Mesothelial cell of epicardium (in vitro differentiated cells): ENCODE results near the gene CNTNAP1. TPM values are rescaled to one million over a fixed set of nuclear protein-coding genes. Genes with fewer than 3 reads are reported as not detected.

ENCODE experiments used
- DNase-seq, 2 experiments: peaks; one replicate each; pipeline ENCODE4 v3.0.0; 2021; ENCODE audit warnings: low spot score in 2 of 2; ENCODE audit not compliant: unreplicated experiment in 2 of 2
- H3K27ac Mint-ChIP-seq: 2 replicates; pipeline ENCODE4 v1.8.0; 2021; ENCODE audit warnings: mixed read lengths
- H3K27me3 Mint-ChIP-seq: 2 replicates; pipeline ENCODE4 v1.8.0; 2021; ENCODE audit warnings: low read depth, mixed read lengths
- H3K36me3 Mint-ChIP-seq: 2 replicates; pipeline ENCODE4 v1.8.0; 2021; ENCODE audit warnings: mixed read lengths
- H3K4me1 Mint-ChIP-seq: 2 replicates; pipeline ENCODE4 v1.8.0; 2021; ENCODE audit warnings: mixed read lengths
- H3K4me3 Mint-ChIP-seq: 2 replicates; pipeline ENCODE4 v1.8.0; 2021; ENCODE audit warnings: mild to moderate bottlenecking, moderate library complexity, mixed read lengths
- H3K9me3 Mint-ChIP-seq: 2 replicates; pipeline ENCODE4 v1.8.0; 2021; ENCODE audit warnings: mixed read lengths
- CTCF ChIP-seq: fragments of 200-600 bp; sonication (generic); IDR thresholded peaks from one replicate; pipeline ENCODE4 v1.5.0; 2021; ENCODE audit warnings: antibody characterized with exemption; ENCODE audit not compliant: unreplicated experiment
- total RNA-seq: library from RNA; stranded (reverse); gene quantifications from 3 replicates; pipeline ENCODE4 v1.2.1, GENCODE V29; 2021

Gene CNTNAP1
- total RNA-seq, 1 donor from 2014 or later = 23.1 TPM

DNA sequence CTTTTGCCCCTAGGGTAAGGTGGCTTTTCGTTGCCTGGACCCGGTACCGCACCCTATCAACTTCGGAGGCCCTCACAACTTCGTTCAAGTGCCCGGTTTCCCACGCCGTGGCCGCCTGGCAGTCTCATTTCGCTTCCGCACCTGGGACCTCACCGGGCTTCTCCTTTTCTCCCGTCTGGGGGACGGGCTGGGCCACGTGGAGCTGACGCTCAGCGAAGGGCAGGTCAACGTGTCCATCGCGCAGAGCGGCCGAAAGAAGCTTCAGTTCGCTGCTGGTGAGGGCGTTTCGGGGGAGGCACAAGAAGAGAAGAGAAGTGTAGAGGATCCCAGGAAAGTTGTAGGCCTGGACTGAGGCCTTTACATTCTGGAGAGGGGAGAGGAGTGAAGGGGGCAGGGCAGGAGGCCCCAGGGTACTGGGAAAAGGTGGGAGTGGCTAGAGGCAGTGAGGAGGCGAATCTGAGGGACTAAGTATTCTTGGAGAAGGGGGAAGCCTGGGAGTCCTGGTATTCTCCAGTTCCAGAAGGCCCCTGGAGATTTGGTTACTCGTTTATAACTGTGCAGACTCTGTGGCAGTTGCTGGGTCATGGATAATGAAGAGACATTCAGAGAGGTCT, 5.5 kb downstream of the CNTNAP1 start:
- peaks cover 6% of the 10 kb centered on the region for H3K4me1 Mint-ChIP-seq
- no peak for DNase-seq
- TF ChIP-seq CTCF = no peak
- H3K27me3 Mint-ChIP-seq = peaks cover 14% of the 10 kb centered on the region
- no peak overlapping the region for H3K27ac Mint-ChIP-seq
- H3K36me3 Mint-ChIP-seq = peaks cover 12% of the 10 kb centered on the region
- H3K9me3 Mint-ChIP-seq = no peaks in the 10 kb centered on the region
- H3K4me3 Mint-ChIP-seq = no peak overlapping the region

GRCh38 chr17:42690596-42690995, 8.3 kb downstream of the CNTNAP1 start:
- H3K4me1 Mint-ChIP-seq = no peaks in the 10 kb centered on the region
- TF ChIP-seq CTCF = no peak
- no peak overlapping the region for H3K27ac Mint-ChIP-seq
- no peaks in the 10 kb centered on the region for H3K9me3 Mint-ChIP-seq
- H3K36me3 Mint-ChIP-seq = peaks cover 9% of the 10 kb centered on the region
- no peak overlapping the region for H3K4me3 Mint-ChIP-seq
- no peak for DNase-seq
- H3K27me3 Mint-ChIP-seq = no peaks in the 10 kb centered on the region

DNA sequence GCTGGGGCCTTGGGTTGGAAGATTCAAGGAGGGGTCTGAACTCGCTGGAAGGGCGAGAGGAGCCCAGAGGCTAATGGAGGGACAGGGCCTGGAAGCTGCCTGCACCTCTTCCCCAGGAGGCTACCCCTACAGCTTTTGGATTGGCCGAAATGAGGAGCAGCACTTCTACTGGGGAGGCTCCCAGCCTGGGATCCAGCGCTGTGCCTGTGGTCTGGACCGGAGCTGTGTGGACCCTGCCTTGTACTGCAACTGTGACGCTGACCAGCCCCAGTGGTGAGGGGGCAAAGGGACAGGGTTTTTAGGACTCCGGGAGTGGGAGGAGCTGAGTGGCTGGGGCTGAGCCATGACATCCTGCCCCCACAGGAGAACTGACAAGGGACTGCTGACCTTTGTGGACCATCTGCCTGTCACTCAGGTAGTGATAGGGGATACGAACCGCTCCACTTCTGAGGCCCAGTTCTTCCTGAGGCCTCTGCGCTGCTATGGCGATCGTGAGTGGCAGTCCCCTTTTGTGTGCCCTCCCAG, 8.8 kb downstream of the CNTNAP1 start:
- H3K27ac Mint-ChIP-seq = no peak overlapping the region
- H3K4me1 Mint-ChIP-seq = no peaks in the 10 kb centered on the region
- no peak for DNase-seq
- TF ChIP-seq CTCF = no peak
- H3K9me3 Mint-ChIP-seq = no peaks in the 10 kb centered on the region
- peaks cover 10% of the 10 kb centered on the region for H3K36me3 Mint-ChIP-seq
- H3K4me3 Mint-ChIP-seq = no peak overlapping the region
- no peaks in the 10 kb centered on the region for H3K27me3 Mint-ChIP-seq

DNA sequence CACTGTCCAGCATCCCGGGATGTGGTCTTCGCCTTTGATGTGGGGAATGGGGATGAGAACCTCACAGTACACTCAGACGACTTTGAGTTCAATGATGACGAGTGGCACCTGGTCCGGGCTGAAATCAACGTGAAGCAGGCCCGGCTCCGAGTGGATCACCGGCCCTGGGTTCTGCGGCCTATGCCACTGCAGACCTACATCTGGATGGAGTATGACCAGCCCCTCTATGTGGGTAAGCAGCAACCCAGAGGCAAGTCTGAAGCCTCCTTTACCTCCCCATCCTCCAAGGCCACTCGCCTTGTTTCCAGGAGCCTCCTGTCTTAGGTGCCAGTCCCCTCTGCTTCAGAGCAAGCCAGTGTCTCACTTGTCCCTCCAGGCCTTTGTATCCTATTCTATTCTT, 10.2 kb downstream of the CNTNAP1 start:
- Mint-ChIP-seq H3K27ac (no peak overlapping the region), H3K9me3 (no peaks in the 10 kb centered on the region), H3K4me1 (no peaks in the 10 kb centered on the region), H3K4me3 (no peak overlapping the region), H3K27me3 (no peaks in the 10 kb centered on the region), H3K36me3 (peaks cover 10% of the 10 kb centered on the region)
- no peak for DNase-seq
- TF ChIP-seq CTCF = no peak

DNA sequence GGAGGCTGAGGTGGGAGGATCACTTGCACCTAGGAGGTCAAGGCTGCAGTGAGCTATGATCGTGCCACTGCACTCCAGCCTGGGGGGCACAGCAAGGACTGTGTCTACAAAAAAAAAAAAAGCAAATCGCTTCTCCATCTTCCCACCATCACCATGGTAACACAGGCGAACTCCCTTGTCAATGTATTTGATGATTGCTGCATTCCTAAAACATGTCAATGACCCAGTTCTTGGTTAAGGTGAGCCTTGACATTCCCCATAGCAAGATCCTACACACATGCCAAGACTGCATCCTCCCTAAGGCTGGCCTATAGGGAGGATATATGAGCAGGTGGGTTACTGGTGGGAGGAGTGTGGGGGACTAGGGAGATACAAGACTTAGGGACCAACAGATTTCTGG, 12.2 kb downstream of the CNTNAP1 start:
- no peaks in the 10 kb centered on the region for H3K27me3 Mint-ChIP-seq
- DNase-seq = no peak
- H3K36me3 Mint-ChIP-seq = peaks cover 10% of the 10 kb centered on the region
- no peak for TF ChIP-seq CTCF
- peaks cover 7% of the 10 kb centered on the region for H3K4me1 Mint-ChIP-seq
- H3K9me3 Mint-ChIP-seq = no peaks in the 10 kb centered on the region
- no peak overlapping the region for H3K4me3 Mint-ChIP-seq
- H3K27ac Mint-ChIP-seq = no peak overlapping the region
